NCI-H1105 treated with DMSO at 0.1 percent for 48 hours (cell line): ENCODE measurements around the gene FPR2.
"Not testable (repeated sequence)": the region's sequence is repeated elsewhere in the genome, so short reads cannot be mapped to it uniquely, and the experiment has no call there.

ENCODE experiments used
- DNase-seq: peaks from one replicate; lab custom pipeline; 2025; lab: John Stamatoyannopoulos, UW

The FPR2 gene

GRCh38 chr19:51760697-51761356 is at the start of gene FPR2:
TSS of gene FPR2 (plus strand) at chr19:51761180. CDS start at chr19:51768659, 7,479 bp downstream.
- DNase-seq, result no peak

GRCh38 chr19:51711702-51712101 is 49.3 kb upstream of the FPR2 start:
- DNase-seq, result no peak

GRCh38 chr19:51712461-51713081 is 48.4 kb upstream of the FPR2 start:
- peak; percentile 22 for DNase-seq

- DNase-seq, result no peak
Measured at GRCh38 chr19:51713319-51714285, 47.4 kb upstream of the FPR2 start.

- DNase-seq, result no peak
Measured at GRCh38 chr19:51714848-51715247, 46.1 kb upstream of the FPR2 start.

GRCh38 chr19:51715850-51716249 is 45.1 kb upstream of the FPR2 start:
- no peak for DNase-seq

GRCh38 chr19:51716925-51717324 is 44.1 kb upstream of the FPR2 start:
- no peak for DNase-seq

GRCh38 chr19:51719251-51719988 is 41.6 kb upstream of the FPR2 start:
- no peak for DNase-seq

- DNase-seq, result no peak
Measured at GRCh38 chr19:51721905-51722304, 39.1 kb upstream of the FPR2 start.

- no peak for DNase-seq
Measured at GRCh38 chr19:51722492-51722891, 38.5 kb upstream of the FPR2 start.

- DNase-seq, result no peak
Measured at GRCh38 chr19:51724543-51724942, 36.4 kb upstream of the FPR2 start.

- DNase-seq, result no peak
Measured at GRCh38 chr19:51726049-51726448, 34.9 kb upstream of the FPR2 start.

- DNase-seq, result no peak
Measured at GRCh38 chr19:51727349-51727880, 33.6 kb upstream of the FPR2 start.

GRCh38 chr19:51729781-51730180 is 31.2 kb upstream of the FPR2 start:
- DNase-seq, result no peak

- DNase-seq, result no peak
Measured at GRCh38 chr19:51733742-51734522, 27.0 kb upstream of the FPR2 start.

GRCh38 chr19:51735759-51736449 is 25.1 kb upstream of the FPR2 start:
- DNase-seq, result no peak

- DNase-seq, result no peak
Measured at GRCh38 chr19:51737389-51737788, 23.6 kb upstream of the FPR2 start.

- DNase-seq, result no peak
Measured at GRCh38 chr19:51737924-51738323, 23.1 kb upstream of the FPR2 start.

GRCh38 chr19:51738523-51738922 is 22.5 kb upstream of the FPR2 start:
- DNase-seq, result not testable (repeated sequence)

- no peak for DNase-seq
Measured at GRCh38 chr19:51739466-51740213, 21.3 kb upstream of the FPR2 start.
